HEK293T (cell line): ENCODE data around the gene KCNQ1.

Source experiments
- CTCF ChIA-PET: fragments of 350-600 bp; formaldehyde crosslinking; extraction: SDS; loops from one replicate; lab custom pipeline; 2021; ENCODE audit warnings: antibody characterized with exemption, inconsistent platforms; lab: Yijun Ruan, JAX
- POLR2A ChIA-PET: fragments of 350-600 bp; formaldehyde crosslinking; extraction: SDS; loops from one replicate; lab custom pipeline; 2020; ENCODE audit warnings: antibody characterized with exemption, inconsistent platforms; lab: Yijun Ruan, JAX
- DNase-seq: peaks from one replicate; pipeline ENCODE4 v3.0.0; 2012; ENCODE audit warnings: mixed read lengths; ENCODE audit errors: extremely low spot score
- ARNT ChIP-seq: fragments of 450-650 bp; IDR thresholded peaks from 2 replicates; pipeline ENCODE4 v1.6.1; 2017; ENCODE audit warnings: mild to moderate bottlenecking
- BHLHE40 ChIP-seq: fragments of 450-650 bp; IDR thresholded peaks from 2 replicates; pipeline ENCODE4 v1.6.1; 2016; ENCODE audit warnings: mild to moderate bottlenecking, moderate library complexity, borderline replicate concordance
- CTBP1 ChIP-seq: fragments of 450-650 bp; IDR thresholded peaks from 2 replicates; pipeline ENCODE4 v1.6.1; 2016; ENCODE audit warnings: borderline replicate concordance
- ELF4 ChIP-seq: fragments of 450-650 bp; IDR thresholded peaks from 2 replicates; pipeline ENCODE4 v1.6.1; 2017; ENCODE audit warnings: antibody characterized with exemption
- FOXA1 ChIP-seq: fragments of 450-650 bp; IDR thresholded peaks from 2 replicates; pipeline ENCODE4 v1.6.1; 2016; ENCODE audit warnings: mild to moderate bottlenecking
- FOXK2 ChIP-seq: fragments of 450-650 bp; IDR thresholded peaks from 2 replicates; pipeline ENCODE4 v1.6.1; 2016; ENCODE audit warnings: mild to moderate bottlenecking
- FOXM1 ChIP-seq: fragments of 450-650 bp; IDR thresholded peaks from 2 replicates; pipeline ENCODE4 v1.6.1; 2017; ENCODE audit warnings: mild to moderate bottlenecking, borderline replicate concordance
- HDGF ChIP-seq: fragments of 450-650 bp; IDR thresholded peaks from 2 replicates; pipeline ENCODE4 v1.6.1; 2017; ENCODE audit warnings: antibody characterized with exemption, borderline replicate concordance
- L3MBTL2 ChIP-seq: fragments of 450-650 bp; conservative IDR thresholded peaks from 2 replicates; pipeline ENCODE4 v1.6.1; 2016; ENCODE audit warnings: mild to moderate bottlenecking
- LEF1 ChIP-seq: fragments of 450-650 bp; IDR thresholded peaks from 2 replicates; pipeline ENCODE4 v1.6.1; 2017; ENCODE audit warnings: mild to moderate bottlenecking, borderline replicate concordance
- NFRKB ChIP-seq: fragments of 450-650 bp; IDR thresholded peaks from 2 replicates; pipeline ENCODE4 v1.6.1; 2016; ENCODE audit warnings: mild to moderate bottlenecking, moderate library complexity
- SP1 ChIP-seq: fragments of 450-650 bp; IDR thresholded peaks from 2 replicates; pipeline ENCODE4 v1.6.1; 2017
- SUZ12 ChIP-seq: fragments of 450-650 bp; IDR thresholded peaks from 2 replicates; pipeline ENCODE4 v1.6.1; 2016; ENCODE audit warnings: mild to moderate bottlenecking
- TARDBP ChIP-seq: fragments of 450-650 bp; IDR thresholded peaks from 2 replicates; pipeline ENCODE4 v1.6.1; 2016
- ZNF384 ChIP-seq: fragments of 450-650 bp; IDR thresholded peaks from 2 replicates; pipeline ENCODE4 v1.6.1; 2016
- TF ChIP-seq, protein P1 (sequence below): fragments of 450-650 bp; IDR thresholded peaks from 2 replicates; pipeline ENCODE4 v1.6.1; 2016

Gene KCNQ1

DNA sequence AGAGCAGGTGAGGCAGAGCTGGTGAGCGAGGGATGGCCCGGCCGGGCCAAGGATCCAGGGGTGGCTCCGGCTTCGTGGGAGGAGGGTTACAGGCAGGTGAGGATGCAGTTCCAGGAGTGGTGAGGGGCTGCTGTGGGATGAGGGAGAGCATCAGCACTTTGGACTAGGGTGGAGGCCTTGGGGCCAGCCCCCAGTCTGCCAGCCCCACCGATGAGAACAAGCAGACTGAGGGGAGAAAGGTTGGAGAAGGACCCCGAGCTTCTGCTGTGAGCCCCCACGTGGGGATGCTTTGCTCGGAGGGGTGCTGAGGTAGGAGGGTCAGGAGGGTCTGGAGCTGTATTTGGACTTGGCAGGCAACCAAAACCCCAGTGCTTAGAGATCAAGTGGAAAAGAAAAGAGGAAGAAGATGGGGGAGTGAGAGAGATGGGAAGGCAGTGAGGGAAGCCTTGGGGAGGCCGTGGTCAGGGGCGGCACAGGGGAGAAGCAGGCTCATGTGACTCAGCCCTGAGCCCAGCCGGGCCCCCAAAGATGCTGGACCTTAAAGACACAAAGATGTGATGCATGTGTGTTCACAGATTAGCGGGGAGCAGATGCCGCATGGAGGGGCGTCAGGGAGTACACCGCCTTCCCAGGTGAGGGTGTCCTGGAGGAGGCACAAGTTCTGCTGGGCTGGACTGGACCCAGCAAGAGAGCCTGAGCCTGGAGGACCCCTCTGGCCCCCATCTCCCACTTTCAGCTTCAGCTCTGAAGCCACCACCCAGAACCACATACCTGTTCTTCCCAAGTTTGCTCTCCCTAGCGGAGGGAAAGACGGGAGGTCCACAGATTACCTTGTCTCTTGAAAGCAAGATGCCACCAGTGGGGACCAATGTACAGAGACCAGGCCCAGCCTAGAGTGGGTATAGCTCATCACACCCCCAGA is 349.5 kb downstream of the KCNQ1 start:
- no peak for DNase-seq

DNA sequence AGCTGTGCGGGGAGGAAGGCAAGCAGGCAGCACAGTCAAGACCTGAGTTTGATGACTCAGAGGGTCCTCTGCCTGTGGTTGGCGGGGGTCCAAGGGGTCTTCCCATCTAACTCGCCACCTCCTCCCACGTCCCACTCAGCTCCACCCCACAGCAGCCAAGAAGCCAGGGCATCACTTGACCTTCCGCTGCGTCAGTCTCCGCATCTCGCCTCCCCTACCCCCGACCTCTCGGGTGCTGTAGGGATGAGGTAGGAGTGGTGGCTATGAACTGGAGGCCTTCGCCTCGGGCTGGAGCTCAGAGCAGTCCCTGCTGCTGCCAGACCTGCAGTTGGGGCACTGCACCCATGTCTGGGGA is 350.1 kb downstream of the KCNQ1 start:
- TF ChIP-seq NFRKB (no peak), ARNT (no peak), ELF4 (no peak), TARDBP (no peak), CTBP1 (no peak), LEF1 (no peak), SP1 (no peak), FOXA1 (no peak), FOXK2 (no peak), BHLHE40 (no peak), ZNF384 (no peak), FOXM1 (no peak), HDGF (no peak), SUZ12 (no peak), L3MBTL2 (no peak)
- TF ChIP-seq, protein P1, sequence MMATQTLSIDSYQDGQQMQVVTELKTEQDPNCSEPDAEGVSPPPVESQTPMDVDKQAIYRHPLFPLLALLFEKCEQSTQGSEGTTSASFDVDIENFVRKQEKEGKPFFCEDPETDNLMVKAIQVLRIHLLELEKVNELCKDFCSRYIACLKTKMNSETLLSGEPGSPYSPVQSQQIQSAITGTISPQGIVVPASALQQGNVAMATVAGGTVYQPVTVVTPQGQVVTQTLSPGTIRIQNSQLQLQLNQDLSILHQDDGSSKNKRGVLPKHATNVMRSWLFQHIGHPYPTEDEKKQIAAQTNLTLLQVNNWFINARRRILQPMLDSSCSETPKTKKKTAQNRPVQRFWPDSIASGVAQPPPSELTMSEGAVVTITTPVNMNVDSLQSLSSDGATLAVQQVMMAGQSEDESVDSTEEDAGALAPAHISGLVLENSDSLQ = no peak
- DNase-seq = no peak
- ChIA-PET CTCF (no interaction called here), POLR2A (no interaction called here)

More for the DNA sequence above, 349.5 kb downstream of the KCNQ1 start:
- CTCF ChIA-PET = no interaction called here
- POLR2A ChIA-PET = no interaction called here
- TF ChIP-seq TARDBP (no peak), BHLHE40 (no peak), NFRKB (no peak), L3MBTL2 (no peak), SP1 (no peak), FOXA1 (no peak), LEF1 (no peak)

DNA sequence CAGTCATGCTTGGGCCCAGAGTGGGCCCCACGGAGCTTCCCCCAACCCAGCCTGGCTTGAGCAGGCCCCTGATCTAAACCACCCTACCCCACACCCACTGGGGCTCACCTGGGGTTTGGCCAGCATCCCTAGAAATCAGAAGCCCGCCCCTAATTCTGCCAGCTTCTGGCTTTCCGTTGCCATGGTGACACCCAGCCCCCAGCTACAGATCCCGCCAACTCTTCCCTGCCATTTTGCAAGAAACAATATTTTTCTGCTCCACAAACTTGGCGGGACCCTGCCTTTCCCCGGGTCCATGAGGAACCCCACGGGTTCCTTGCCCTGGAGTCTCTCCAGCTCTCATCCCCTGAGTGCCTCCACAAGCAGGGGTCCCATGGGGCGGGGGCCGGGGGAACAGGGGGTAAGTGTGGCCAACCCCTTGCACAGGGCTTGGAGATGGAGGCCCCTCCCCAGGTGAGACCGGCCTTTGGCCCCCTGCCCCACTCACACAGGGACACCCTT is 350.7 kb downstream of the KCNQ1 start:
- DNase-seq = no peak
- ChIA-PET CTCF (no interaction called here), POLR2A (no interaction called here)
- TF ChIP-seq TARDBP = no peak
- TF ChIP-seq HDGF = no peak
- TF ChIP-seq ARNT = no peak
- no peak for TF ChIP-seq BHLHE40
- no peak for TF ChIP-seq L3MBTL2
- no peak for TF ChIP-seq ELF4
- TF ChIP-seq FOXA1 = no peak
- TF ChIP-seq, protein P1 = no peak
- TF ChIP-seq LEF1 = no peak
- TF ChIP-seq SUZ12 = no peak

DNA sequence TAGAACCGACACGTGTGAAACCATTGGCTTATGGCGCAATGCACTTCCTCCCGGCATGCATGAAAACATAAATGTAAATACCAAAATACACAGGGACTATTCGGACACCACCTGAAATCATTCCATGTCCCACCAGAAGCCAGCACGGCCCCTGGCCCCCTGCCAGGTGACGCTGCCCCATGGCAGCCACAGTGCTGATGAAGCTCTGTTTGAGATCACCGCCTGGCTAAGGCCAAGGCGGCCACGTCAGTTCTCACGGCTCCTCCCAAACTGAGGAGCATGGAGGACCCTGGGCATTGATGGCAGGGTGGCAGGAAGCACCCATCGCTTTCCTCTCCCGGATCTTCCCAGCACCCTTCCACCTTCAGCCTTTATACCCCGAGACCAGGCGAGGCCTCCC is 351.3 kb downstream of the KCNQ1 start:
- ChIA-PET CTCF (no interaction called here), POLR2A (no interaction called here)
- TF ChIP-seq ELF4 (no peak), SP1 (no peak), ZNF384 (no peak), HDGF (no peak), FOXM1 (no peak), TARDBP (no peak), CTBP1 (no peak), FOXK2 (no peak), LEF1 (no peak), FOXA1 (no peak), ARNT (no peak)
- TF ChIP-seq, protein P1 = no peak
- DNase-seq = no peak

DNA sequence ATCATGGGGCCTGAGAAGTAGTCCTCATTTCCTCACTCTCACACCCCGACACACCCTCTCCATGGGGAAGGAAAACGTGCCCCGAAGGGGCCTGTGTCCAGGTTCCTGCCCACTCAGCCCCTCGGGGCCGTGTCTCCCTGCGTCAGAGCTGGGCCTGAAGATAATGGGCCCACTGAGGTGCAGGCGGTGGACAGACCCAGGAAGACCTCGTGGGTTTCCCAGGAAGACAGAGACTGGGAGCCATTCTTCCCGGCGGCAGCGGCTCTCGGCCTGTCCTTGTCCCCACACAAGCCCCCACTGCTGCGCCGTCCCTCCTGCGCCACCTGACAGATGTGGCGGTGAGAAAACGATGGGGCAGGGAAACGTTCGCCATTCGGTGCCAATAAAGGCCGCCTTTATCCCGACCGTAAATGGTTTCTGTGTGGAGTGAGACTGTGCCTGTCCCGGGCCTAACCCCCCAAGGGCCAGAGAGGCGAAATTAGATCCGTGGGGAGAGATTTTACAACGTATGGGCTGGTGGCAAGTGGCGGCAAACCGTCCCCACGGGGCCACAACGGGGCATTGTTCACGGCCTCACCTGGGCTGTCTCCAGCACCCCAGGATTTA is 351.8 kb downstream of the KCNQ1 start:
- ChIA-PET POLR2A (no interaction called here), CTCF (no interaction called here)
- DNase-seq = no peak
- TF ChIP-seq TARDBP (no peak), FOXM1 (no peak), CTBP1 (no peak), L3MBTL2 (no peak), SUZ12 (no peak), FOXA1 (no peak), SP1 (no peak), NFRKB (no peak), LEF1 (no peak), ARNT (no peak), FOXK2 (no peak), ZNF384 (no peak), ELF4 (no peak), BHLHE40 (no peak), HDGF (no peak)
- TF ChIP-seq, protein P1 = no peak
